Lower lobe of right lung (tissue), 2 donors: ENCODE measurements around the gene REEP1. TPM values are rescaled to one million over a fixed set of nuclear protein-coding genes. Genes with fewer than 3 reads are reported as not detected.
"Not testable (repeated sequence)": the region's sequence is repeated elsewhere in the genome, so short reads cannot be mapped to it uniquely, and the experiment has no call there.

Experiments
- ATAC-seq, 2 donors: fragments of 200-7000 bp; cut with Tn5 transposase; one replicate each; pipeline ENCODE4 v1.9.1; 2020 to 2022; ENCODE audit warnings: mild to moderate bottlenecking in 2 of 2, moderate library complexity in 2 of 2
- DNase-seq: peaks from one replicate; pipeline ENCODE4 v3.0.0-alpha.2; 2020
- H3K27ac ChIP-seq: fragments of 200-600 bp; one replicate; pipeline ENCODE4 v1.8.0; 2022
- H3K27me3 ChIP-seq: fragments of 200-600 bp; one replicate; pipeline ENCODE4 v1.8.0; 2022; ENCODE audit warnings: low read depth
- H3K36me3 ChIP-seq: fragments of 200-600 bp; one replicate; pipeline ENCODE4 v1.8.0; 2022; ENCODE audit warnings: mild to moderate bottlenecking
- H3K4me1 ChIP-seq: fragments of 200-600 bp; one replicate; pipeline ENCODE4 v1.8.0; 2022
- H3K4me3 ChIP-seq: fragments of 200-600 bp; one replicate; pipeline ENCODE4 v1.8.0; 2022; ENCODE audit warnings: mild to moderate bottlenecking
- H3K9me3 ChIP-seq: fragments of 200-600 bp; one replicate; pipeline ENCODE4 v1.8.0; 2022
- intact Hi-C: fragments of 100-400 bp; cut with DNase I; formaldehyde crosslinking; loops from one replicate; pipeline ENCODE4 v1.11.0; 2022
- total RNA-seq: library from RNA; stranded (reverse); fragmentation: NEBNext Ultra II Directional; extraction: Animal tissue kit (Norgen Biotek cat#: 25700); gene quantifications from one replicate; pipeline ENCODE4 v1.2.1, GENCODE V29; 2021
- TF ChIP-seq, protein P1 (sequence below): fragments of 200-600 bp; IDR thresholded peaks from one replicate; pipeline ENCODE4 v1.8.0; 2022; ENCODE audit warnings: antibody characterized with exemption, mild to moderate bottlenecking
- donor health status: DM: no; HTN: yes; CAD: no; lungs with severe emphysema.

REEP1 gene
- total RNA-seq, 1 donor from 2014 or later: 6.9 TPM

DNA sequence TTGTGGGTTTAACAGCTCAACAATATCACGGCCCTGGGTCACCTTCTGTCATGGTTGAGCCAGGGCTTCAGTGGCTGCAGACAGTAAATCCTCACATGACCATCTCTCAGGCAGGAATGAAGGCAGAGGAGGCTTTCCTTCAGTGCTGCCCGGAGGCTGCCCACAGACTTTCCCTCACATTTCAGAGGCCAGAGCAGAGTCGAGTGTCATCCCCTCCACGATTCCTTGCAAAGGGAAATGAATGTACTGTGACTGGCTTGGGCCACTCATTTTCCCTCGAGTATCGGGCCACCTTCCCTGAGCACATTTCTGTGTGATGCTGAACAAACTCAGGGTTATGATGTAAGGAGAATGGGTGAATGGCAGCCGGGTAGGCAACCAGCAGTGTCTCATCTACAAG lies 10.0 kb upstream of the REEP1 start:
- Histone ChIP-seq H3K36me3 (no peaks in the 10 kb centered on the region), H3K4me3 (no peak overlapping the region), H3K4me1 (no peaks in the 10 kb centered on the region), H3K27me3 (no peaks in the 10 kb centered on the region), H3K9me3 (no peaks in the 10 kb centered on the region), H3K27ac (no peak overlapping the region)
- no peak for ATAC-seq
- TF ChIP-seq, protein P1, sequence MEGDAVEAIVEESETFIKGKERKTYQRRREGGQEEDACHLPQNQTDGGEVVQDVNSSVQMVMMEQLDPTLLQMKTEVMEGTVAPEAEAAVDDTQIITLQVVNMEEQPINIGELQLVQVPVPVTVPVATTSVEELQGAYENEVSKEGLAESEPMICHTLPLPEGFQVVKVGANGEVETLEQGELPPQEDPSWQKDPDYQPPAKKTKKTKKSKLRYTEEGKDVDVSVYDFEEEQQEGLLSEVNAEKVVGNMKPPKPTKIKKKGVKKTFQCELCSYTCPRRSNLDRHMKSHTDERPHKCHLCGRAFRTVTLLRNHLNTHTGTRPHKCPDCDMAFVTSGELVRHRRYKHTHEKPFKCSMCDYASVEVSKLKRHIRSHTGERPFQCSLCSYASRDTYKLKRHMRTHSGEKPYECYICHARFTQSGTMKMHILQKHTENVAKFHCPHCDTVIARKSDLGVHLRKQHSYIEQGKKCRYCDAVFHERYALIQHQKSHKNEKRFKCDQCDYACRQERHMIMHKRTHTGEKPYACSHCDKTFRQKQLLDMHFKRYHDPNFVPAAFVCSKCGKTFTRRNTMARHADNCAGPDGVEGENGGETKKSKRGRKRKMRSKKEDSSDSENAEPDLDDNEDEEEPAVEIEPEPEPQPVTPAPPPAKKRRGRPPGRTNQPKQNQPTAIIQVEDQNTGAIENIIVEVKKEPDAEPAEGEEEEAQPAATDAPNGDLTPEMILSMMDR: no peak
- no peak for DNase-seq
- intact Hi-C loops: no loop called here

DNA sequence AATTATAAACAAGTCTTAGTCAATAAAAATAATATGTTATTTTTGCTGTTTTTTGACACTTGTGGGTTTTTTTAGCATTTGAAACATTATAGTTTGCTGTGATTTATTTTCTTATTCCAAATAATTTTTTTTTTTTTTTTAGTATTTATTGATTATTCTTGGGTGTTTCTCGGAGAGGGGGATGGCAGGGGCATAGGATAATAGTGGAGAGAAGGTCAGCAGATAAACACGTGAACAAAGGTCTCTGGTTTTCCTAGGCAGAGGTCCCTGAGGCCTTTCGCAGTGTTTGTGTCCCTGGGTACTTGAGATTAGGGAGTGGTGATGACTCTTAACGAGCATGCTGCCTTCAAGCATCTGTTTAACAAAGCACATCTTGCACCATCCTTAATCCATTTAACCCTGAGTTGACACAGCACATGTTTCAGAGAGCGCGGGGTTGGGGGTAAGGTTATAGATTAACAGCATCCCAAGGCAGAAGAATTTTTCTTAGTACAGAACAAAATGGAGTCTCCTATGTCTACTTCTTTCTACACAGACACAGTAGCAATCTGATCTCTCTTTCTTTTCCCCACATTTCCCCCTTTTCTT lies 8.5 kb upstream of the REEP1 start:
- DNase-seq, ATAC-seq, H3K4me3 ChIP-seq, H3K27ac ChIP-seq, intact Hi-C loops, H3K27me3 ChIP-seq, H3K36me3 ChIP-seq, H3K4me1 ChIP-seq, H3K9me3 ChIP-seq: not testable (repeated sequence)

DNA sequence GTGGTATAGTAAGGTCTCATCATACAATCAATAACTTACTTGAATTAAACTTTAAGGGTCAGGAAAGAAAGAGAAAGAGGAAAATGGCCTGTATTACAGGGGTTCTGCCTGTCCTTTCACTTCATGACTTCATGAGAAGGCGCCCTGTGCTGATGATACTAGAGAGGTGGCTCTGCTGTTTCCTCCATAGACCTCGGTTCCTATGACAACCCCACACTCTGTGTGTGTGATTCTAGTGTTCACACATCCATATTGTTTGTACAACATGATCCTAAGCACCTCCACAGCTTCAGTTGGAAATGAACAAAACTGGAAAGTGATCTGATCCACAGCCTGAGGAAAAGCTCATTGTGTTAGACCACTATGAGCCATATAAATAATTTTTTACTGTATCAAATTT lies 7.0 kb upstream of the REEP1 start:
- TF ChIP-seq, protein P1: no peak
- peaks cover 7% of the 10 kb centered on the region for H3K27me3 ChIP-seq
- H3K4me1 ChIP-seq: no peaks in the 10 kb centered on the region
- no peak for DNase-seq
- no peak overlapping the region for H3K4me3 ChIP-seq
- no peak overlapping the region for H3K27ac ChIP-seq
- no peak for ATAC-seq
- H3K9me3 ChIP-seq: peaks cover 8% of the 10 kb centered on the region
- no peaks in the 10 kb centered on the region for H3K36me3 ChIP-seq
- intact Hi-C loops: no loop called here

DNA sequence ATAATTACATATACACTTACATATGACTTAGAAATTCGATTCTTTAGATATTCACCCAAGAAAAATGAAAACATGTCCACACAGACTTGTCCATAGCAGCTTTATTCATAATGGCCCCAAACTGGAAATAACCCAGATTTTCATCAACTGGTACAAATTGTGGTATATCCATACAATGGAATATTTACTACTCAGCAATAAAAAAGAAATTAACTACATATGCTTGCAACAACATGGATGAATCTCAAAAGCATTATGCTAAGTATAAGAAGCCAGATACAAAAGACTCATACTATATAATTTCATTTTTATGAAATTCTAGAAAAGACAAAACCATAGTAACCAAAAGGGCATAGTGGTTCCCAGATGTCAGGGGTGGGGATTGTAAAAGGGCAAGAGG lies 5.1 kb upstream of the REEP1 start:
- Histone ChIP-seq H3K27ac (no peak overlapping the region), H3K4me1 (no peaks in the 10 kb centered on the region), H3K4me3 (no peak overlapping the region), H3K27me3 (peaks cover 24% of the 10 kb centered on the region), H3K36me3 (no peaks in the 10 kb centered on the region), H3K9me3 (peaks cover 8% of the 10 kb centered on the region)
- TF ChIP-seq, protein P1: no peak
- no peak for DNase-seq
- intact Hi-C loops: no loop called here
- no peak for ATAC-seq

DNA sequence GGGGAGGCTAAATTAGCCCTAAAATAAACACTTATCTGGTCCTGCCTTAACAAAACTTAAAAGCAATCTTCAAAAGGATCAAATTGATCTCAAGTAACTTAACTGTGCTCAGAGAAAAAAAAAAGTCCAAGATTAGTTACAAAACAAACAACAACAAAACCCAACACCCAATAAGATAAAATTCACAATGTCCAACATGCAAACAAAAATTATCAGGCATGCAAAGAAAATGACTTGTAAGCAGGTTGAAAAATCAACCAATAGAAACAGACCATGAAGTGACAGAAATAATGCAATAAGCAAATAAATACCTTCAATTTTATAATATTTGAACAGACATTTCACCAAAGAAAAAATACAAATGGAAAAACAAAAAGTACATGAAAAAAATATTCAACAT lies 4.0 kb upstream of the REEP1 start:
- H3K4me1 ChIP-seq: peaks cover 4% of the 10 kb centered on the region
- no peak overlapping the region for H3K27ac ChIP-seq
- intact Hi-C loops: no loop called here
- ATAC-seq (no peak), DNase-seq (no peak)
- peaks cover 8% of the 10 kb centered on the region for H3K9me3 ChIP-seq
- TF ChIP-seq, protein P1: no peak
- H3K36me3 ChIP-seq: no peaks in the 10 kb centered on the region
- peaks cover 29% of the 10 kb centered on the region for H3K27me3 ChIP-seq
- H3K4me3 ChIP-seq: no peak overlapping the region

DNA sequence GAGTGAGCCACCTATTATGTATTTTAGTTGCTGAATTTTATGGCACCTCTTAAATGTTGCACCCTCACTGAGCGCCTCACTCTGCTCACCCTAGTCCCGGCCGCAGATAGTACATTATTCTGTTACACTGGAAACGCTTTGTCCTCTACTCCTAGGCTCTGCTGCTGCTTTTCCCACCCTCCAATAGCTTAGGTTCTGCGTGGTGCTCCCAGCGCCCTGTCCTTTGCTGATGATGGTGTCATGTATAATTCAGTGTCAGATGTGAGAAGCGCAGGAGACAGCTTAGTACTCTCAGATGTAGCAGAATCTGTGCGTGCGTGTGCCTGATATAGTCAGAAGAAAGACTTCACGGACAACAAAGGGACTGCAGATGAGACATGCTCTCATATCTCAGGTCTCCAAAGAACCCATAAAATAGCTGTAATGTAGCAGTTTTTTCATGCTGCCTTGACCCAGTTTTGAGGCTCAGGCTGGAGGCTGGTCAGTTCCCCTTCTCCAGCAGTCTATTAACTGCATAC lies 1.4 kb upstream of the REEP1 start:
- intact Hi-C loops: no loop called here
- H3K27me3 ChIP-seq: peaks cover 42% of the 10 kb centered on the region
- no peak for ATAC-seq

More for the DNA sequence above, 1.4 kb upstream of the REEP1 start:
- H3K4me1 ChIP-seq: peaks cover 12% of the 10 kb centered on the region
- no peak for DNase-seq
- H3K4me3 ChIP-seq: no peak overlapping the region
- TF ChIP-seq, protein P1: no peak
- H3K27ac ChIP-seq: no peak overlapping the region
- H3K9me3 ChIP-seq: peaks cover 8% of the 10 kb centered on the region
- no peaks in the 10 kb centered on the region for H3K36me3 ChIP-seq
